HEK293 (cell line): ENCODE results near the gene PCDHA9.
"Not testable (repeated sequence)": the region's sequence is repeated elsewhere in the genome, so short reads cannot be mapped to it uniquely, and the experiment has no call there.

Experiments used
- CTCF ChIA-PET: fragments of 350-600 bp; formaldehyde crosslinking; extraction: SDS; loops from one replicate; lab custom pipeline; 2021; ENCODE audit warnings: antibody characterized with exemption; lab: Yijun Ruan, JAX
- POLR2A ChIA-PET: fragments of 300-600 bp; formaldehyde crosslinking; extraction: SDS; loops from one replicate; lab custom pipeline; 2020; ENCODE audit warnings: antibody characterized with exemption, inconsistent platforms; lab: Yijun Ruan, JAX
- H3K27ac ChIP-seq: fragments of 200-500 bp; sonication (Bioruptor generic); 2 replicates; pipeline ENCODE4 v1.5.1; 2014; ENCODE audit warnings: low read depth, low read length, control low read depth, inconsistent platforms; ENCODE audit errors: extremely low read depth
- H3K36me3 ChIP-seq, 2 experiments: fragments of 200-500 bp in 1 of 2; sonication (Bioruptor generic) in 1 of 2; 1 replicate in 1 of 2; 2 replicates in 1 of 2; pipeline ENCODE4 v1.5.1; 2014 to 2017; ENCODE audit warnings: inconsistent platforms in 2 of 2, low read length in 2 of 2; ENCODE audit not compliant: control insufficient read depth in 2 of 2, insufficient read depth in 1 of 2
- H3K4me1 ChIP-seq: fragments of 200-500 bp; sonication (Bioruptor generic); 2 replicates; pipeline ENCODE4 v1.5.1; 2014; ENCODE audit warnings: mild to moderate bottlenecking, low read length, inconsistent platforms; ENCODE audit not compliant: control insufficient read depth, insufficient read depth
- H3K4me3 ChIP-seq: 2 replicates; pipeline ENCODE4 v1.5.1; 2011; ENCODE audit warnings: low read depth, mild to moderate bottlenecking, control low read depth, low read length, moderate library complexity
- H3K9me3 ChIP-seq: fragments of 200-500 bp; sonication (Bioruptor generic); 2 replicates; pipeline ENCODE4 v1.5.1; 2014; ENCODE audit warnings: low read depth, low read length, inconsistent platforms; ENCODE audit not compliant: control insufficient read depth, insufficient read depth
- TCF7L2 ChIP-seq: IDR thresholded peaks from 2 replicates; pipeline ENCODE4 v1.6.1; 2011; ENCODE audit warnings: low read depth, mild to moderate bottlenecking, inconsistent platforms, low read length, moderate library complexity, borderline replicate concordance
- ZIC2 ChIP-seq: fragments of 450-650 bp; formaldehyde crosslinking; IDR thresholded peaks from 2 replicates; pipeline ENCODE4 v1.5.1; 2016; ENCODE audit warnings: missing biosample characterization, missing genetic modification characterization
- ZNF132 ChIP-seq: fragments of 450-650 bp; formaldehyde crosslinking; IDR thresholded peaks from 2 replicates; pipeline ENCODE4 v1.5.1; 2017; ENCODE audit warnings: missing biosample characterization, missing genetic modification characterization, borderline replicate concordance
- ZNF155 ChIP-seq: fragments of 450-650 bp; formaldehyde crosslinking; IDR thresholded peaks from 2 replicates; pipeline ENCODE4 v1.5.1; 2016; ENCODE audit warnings: missing biosample characterization, missing genetic modification characterization
- ZNF24 ChIP-seq: fragments of 450-650 bp; formaldehyde crosslinking; IDR thresholded peaks from 2 replicates; pipeline ENCODE4 v1.5.1; 2016; ENCODE audit warnings: missing biosample characterization, missing genetic modification characterization
- ZNF280D ChIP-seq: fragments of 450-650 bp; formaldehyde crosslinking; IDR thresholded peaks from 2 replicates; pipeline ENCODE4 v1.5.1; 2016; ENCODE audit warnings: missing biosample characterization, missing genetic modification characterization
- ZNF449 ChIP-seq: fragments of 450-650 bp; formaldehyde crosslinking; IDR thresholded peaks from 2 replicates; pipeline ENCODE4 v1.5.1; 2017; ENCODE audit warnings: missing biosample characterization, mild to moderate bottlenecking, missing genetic modification characterization, moderate library complexity
- ZNF621 ChIP-seq: fragments of 450-650 bp; formaldehyde crosslinking; IDR thresholded peaks from 2 replicates; pipeline ENCODE4 v1.5.1; 2017; ENCODE audit warnings: missing biosample characterization, missing genetic modification characterization
- ZNF654 ChIP-seq: fragments of 450-650 bp; formaldehyde crosslinking; IDR thresholded peaks from 2 replicates; pipeline ENCODE4 v1.5.1; 2016; ENCODE audit warnings: low read depth, missing biosample characterization, missing genetic modification characterization
- ZSCAN18 ChIP-seq: fragments of 450-650 bp; formaldehyde crosslinking; IDR thresholded peaks from 2 replicates; pipeline ENCODE4 v1.5.1; 2016; ENCODE audit warnings: missing biosample characterization, missing genetic modification characterization

Gene PCDHA9

GRCh38 chr5:140828362-140828737 is 19.8 kb upstream of the PCDHA9 start (continued):
- no peak for TF ChIP-seq ZNF280D
- no peak for TF ChIP-seq ZNF132 (tag by site-specific recombination)
- TF ChIP-seq ZSCAN18 (tag by site-specific recombination) = no peak
- TF ChIP-seq ZNF155 (tag by site-specific recombination) = no peak
- TF ChIP-seq ZNF621 (tag by site-specific recombination) = no peak
- no peak for TF ChIP-seq TCF7L2

GRCh38 chr5:140829511-140830501 is 18.4 kb upstream of the PCDHA9 start:
- POLR2A ChIA-PET, H3K36me3 ChIP-seq, H3K4me1 ChIP-seq, H3K9me3 ChIP-seq, H3K27ac ChIP-seq, H3K4me3 ChIP-seq: not testable (repeated sequence)
- CTCF ChIA-PET = interaction anchor here (0.8 to 0.9 kb wide), 2 partner anchors 12 to 31 kb away, joined by 3 read pairs; no protein-coding TSS in a partner anchor

GRCh38 chr5:140833993-140834392 is 14.2 kb upstream of the PCDHA9 start, which contains the start of gene PCDHA7:
Gene PCDHA7 (plus strand): TSS chr5:140834269. CDS start chr5:140834384, 115 bp downstream.
- POLR2A ChIA-PET = no interaction called here
- CTCF ChIA-PET = interaction anchor here (1.1 kb wide), 1 partner anchor 35 kb away, joined by 3 read pairs; the partner anchor contains the start of gene PCDHA11

GRCh38 chr5:140834439-140835008 is 13.7 kb upstream of the PCDHA9 start:
- H3K4me1 ChIP-seq, H3K36me3 ChIP-seq, H3K9me3 ChIP-seq, POLR2A ChIA-PET, H3K27ac ChIP-seq, H3K4me3 ChIP-seq: not testable (repeated sequence)
- CTCF ChIA-PET = interaction anchor here (1.1 kb wide), 1 partner anchor 34 kb away, joined by 3 read pairs; the partner anchor contains the start of gene PCDHA11

More at GRCh38 chr5:140833993-140834392, 14.2 kb upstream of the PCDHA9 start, which contains the start of gene PCDHA7:
- no peak for TF ChIP-seq ZNF24 (tag by site-specific recombination)
- no peak for TF ChIP-seq ZNF449 (tag by site-specific recombination)
- no peak for TF ChIP-seq ZIC2 (tag by site-specific recombination)
- peak; percentile 12; the same call in 1 of the 2 replicates for TF ChIP-seq ZNF654 (tag by site-specific recombination)
- Histone ChIP-seq H3K4me1 (no peaks in the 10 kb centered on the region), H3K4me3 (no peak within 1 kb of the TSS), H3K27ac (no peak within 1 kb of the TSS), H3K36me3 (no peaks in the 10 kb centered on the region), H3K9me3 (no peaks in the 10 kb centered on the region)
